Gastroesophageal sphincter (tissue), 4 donors: ENCODE data around the gene ALKBH5. TPM values are rescaled to one million over a fixed set of nuclear protein-coding genes. Genes with fewer than 3 reads are reported as not detected.

ENCODE experiments used
- ATAC-seq: fragments of 150-250 bp; one replicate; pipeline ENCODE4 v1.9.1; 2016; ENCODE audit warnings: mild to moderate bottlenecking, moderate library complexity
- H3K27ac ChIP-seq, 4 donors: fragments of 200-600 bp; sonication (generic) in 3 of 4; 1 replicate in 3 of 4; 2 replicates in 1 of 4; pipeline ENCODE4 v1.5.1; 2016 to 2019
- H3K27me3 ChIP-seq: fragments of 200-600 bp; sonication (generic); one replicate; pipeline ENCODE4 v1.5.1; 2019
- H3K36me3 ChIP-seq, 2 donors: fragments of 200-600 bp; sonication (generic); one replicate each; pipeline ENCODE4 v1.5.1; 2019; ENCODE audit warnings: control low read depth in 1 of 2
- H3K4me1 ChIP-seq, 3 donors: fragments of 200-600 bp; sonication (generic); 1 replicate in 2 of 3; 2 replicates in 1 of 3; pipeline ENCODE4 v1.5.1; 2016 to 2019; ENCODE audit warnings: control low read depth in 2 of 3
- H3K4me3 ChIP-seq, 2 donors: fragments of 200-600 bp; sonication (generic); one replicate each; pipeline ENCODE4 v1.5.1; 2019; ENCODE audit warnings: mild to moderate bottlenecking in 1 of 2, moderate library complexity in 1 of 2
- H3K9me3 ChIP-seq, 3 donors: fragments of 200-600 bp; sonication (generic); one replicate each; pipeline ENCODE4 v1.5.1; 2017 to 2019; ENCODE audit warnings: control low read depth in 2 of 3
- CTCF ChIP-seq, 4 experiments: fragments of 200-600 bp in 2 of 4; fragments of 450-650 bp in 2 of 4; sonication (generic) in 1 of 4; IDR thresholded peaks; one replicate each; pipeline ENCODE4 v1.5.1; 2017 to 2019; ENCODE audit warnings: antibody characterized with exemption in 4 of 4, mild to moderate bottlenecking in 2 of 4, moderate library complexity in 2 of 4
- EP300 ChIP-seq: sonication (generic); formaldehyde crosslinking; IDR thresholded peaks from one replicate; pipeline ENCODE4 v1.6.1; 2017; ENCODE audit warnings: antibody characterized with exemption, mild to moderate bottlenecking
- POLR2A ChIP-seq, 2 donors: fragments of 450-650 bp; IDR thresholded peaks; one replicate each; pipeline ENCODE4 v1.6.1; 2017; ENCODE audit warnings: antibody characterized with exemption in 2 of 2, mild to moderate bottlenecking in 2 of 2, moderate library complexity in 1 of 2
- POLR2AphosphoS5 ChIP-seq: sonication (generic); formaldehyde crosslinking; IDR thresholded peaks from one replicate; pipeline ENCODE4 v1.6.1; 2017; ENCODE audit warnings: antibody characterized with exemption
- WGBS, 2 donors: methylation state at CpG; one replicate each; pipeline ENCODE4 v1.1.5; 2018; ENCODE audit warnings: low coverage in 1 of 2; 5-methylcytosine and 5-hydroxymethylcytosine counted together
- total RNA-seq, 4 donors: library from RNA; depleted of rRNA; stranded (reverse); fragments of >200 nt; gene quantifications; one replicate each; pipeline ENCODE4 v1.1.0, GENCODE V29; 2016

The ALKBH5 gene
- total RNA-seq, 4 donors from 2014 or later, result 123 to 207 (median 131) TPM

DNA sequence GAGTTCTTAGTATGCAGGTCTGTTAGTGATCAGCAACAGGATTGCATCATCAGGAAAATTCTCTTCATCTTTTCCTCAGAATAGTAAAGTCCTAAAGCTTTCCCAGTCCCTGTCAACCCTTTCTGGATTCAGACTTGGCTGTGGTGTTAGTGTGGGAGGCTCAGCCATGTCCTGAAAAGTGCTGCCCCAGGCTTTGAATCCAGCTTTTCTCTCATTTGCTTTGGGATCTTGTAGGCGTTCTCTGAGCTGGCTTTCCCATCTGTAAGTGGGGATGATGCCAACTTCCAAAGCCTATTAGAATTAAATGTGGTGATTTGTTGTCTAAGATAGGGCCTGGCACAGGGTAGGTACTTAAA is 3.0 kb downstream of the ALKBH5 start:
- 0% methylated on average over 1 of the region's 1 CpG for WGBS, 2 donors
- Histone ChIP-seq H3K36me3 (no peaks in the 10 kb centered on the region), H3K4me1 (peaks cover 7 to 79% (median 56%) of the 10 kb centered on the region in 3 donors), H3K9me3 (no peaks in the 10 kb centered on the region), H3K27ac (peak overlapping the region in 3 of 4 donors; percentile 78 to 99 (median 94)), H3K27me3 (no peaks in the 10 kb centered on the region), H3K4me3 (peak overlapping the region; percentile 79 to 99)
- peak; percentile 7 for TF ChIP-seq POLR2AphosphoS5
- no peak for TF ChIP-seq POLR2A (IDR thresholded peaks at IDR 0.05)
- no peak for ATAC-seq

DNA sequence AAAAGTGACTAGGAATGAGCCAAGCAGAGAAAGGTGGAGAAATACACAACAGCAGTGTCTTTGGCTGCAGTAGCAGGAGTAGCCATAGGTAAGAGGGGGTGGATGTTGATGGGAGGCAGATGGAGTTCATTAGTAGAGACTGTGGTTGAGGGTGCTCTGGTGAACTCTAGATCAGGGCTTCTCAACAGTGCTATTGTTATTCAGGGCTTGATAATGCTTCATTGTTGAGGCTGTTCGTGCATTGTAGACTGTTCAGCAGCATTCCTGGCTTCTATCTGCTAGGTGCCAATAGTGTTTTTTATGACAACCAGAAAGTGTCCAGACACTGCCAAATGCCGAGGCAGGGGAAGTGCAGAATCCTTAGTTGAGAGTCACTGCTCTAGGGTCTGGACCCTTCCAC is 3.6 kb downstream of the ALKBH5 start:
- ATAC-seq, result no peak
- TF ChIP-seq POLR2A (IDR thresholded peaks at IDR 0.05) (no peak), EP300 (no peak), CTCF (IDR thresholded peaks at IDR 0.05) (no peak), POLR2AphosphoS5 (no peak)
- Histone ChIP-seq H3K27me3 (no peaks in the 10 kb centered on the region), H3K9me3 (no peaks in the 10 kb centered on the region), H3K36me3 (no peaks in the 10 kb centered on the region), H3K27ac (peak overlapping the region in 3 of 4 donors; percentile 78 to 99 (median 94)), H3K4me3 (peak overlapping the region; percentile 79 to 99), H3K4me1 (peaks cover 7 to 79% (median 59%) of the 10 kb centered on the region in 3 donors)
- WGBS, 2 donors, result 0 to 8% methylated on average over 2 of the region's 2 CpGs

GRCh38 chr17:18187821-18188761 is 4.5 kb downstream of the ALKBH5 start:
- Histone ChIP-seq H3K4me3 (peak overlapping the region; percentile 79 to 99), H3K36me3 (peaks cover 0 to 3% of the 10 kb centered on the region in 2 donors), H3K9me3 (no peaks in the 10 kb centered on the region), H3K4me1 (peaks cover 7 to 83% (median 56%) of the 10 kb centered on the region in 3 donors), H3K27me3 (no peaks in the 10 kb centered on the region), H3K27ac (peak overlapping the region in 3 of 4 donors; percentile 78 to 99 (median 94))
- 16 to 20% methylated on average over 7 to 9 of the region's 9 CpGs for WGBS, 2 donors
- ATAC-seq, result no peak
- TF ChIP-seq POLR2A (IDR thresholded peaks at IDR 0.05), result no peak
- TF ChIP-seq POLR2AphosphoS5, result peak; percentile 39
- TF ChIP-seq CTCF (IDR thresholded peaks at IDR 0.05), result no peak
- TF ChIP-seq EP300, result no peak

DNA sequence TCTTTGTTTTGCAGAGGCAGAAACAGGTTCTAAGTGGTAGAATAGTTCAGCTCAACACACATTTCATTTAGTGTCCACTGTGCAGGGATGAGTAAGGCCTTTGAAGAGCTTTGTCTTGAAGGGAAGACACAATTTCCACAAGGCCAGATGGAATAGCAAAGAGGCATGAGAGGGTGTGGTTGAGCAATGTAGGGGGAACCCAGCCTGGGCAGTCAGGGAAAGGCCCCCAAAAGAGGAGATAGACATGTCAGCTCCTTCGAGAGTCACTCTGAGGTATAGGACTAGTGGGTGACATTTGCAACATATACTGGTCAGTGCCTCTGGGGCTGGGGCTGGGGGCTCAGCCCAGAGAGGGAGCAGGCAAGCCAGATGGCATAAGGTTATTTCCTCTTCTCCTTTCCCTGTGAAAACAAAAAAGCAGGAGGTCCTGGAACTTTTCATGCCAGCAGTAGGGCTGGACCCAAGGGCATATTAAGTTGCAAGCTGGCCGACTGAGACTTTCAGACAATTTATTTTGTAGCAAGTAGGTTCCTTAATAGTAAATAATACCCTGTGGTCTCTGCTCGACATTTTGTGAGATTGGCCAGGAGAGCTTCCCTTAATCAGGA is 7.1 kb downstream of the ALKBH5 start:
- ATAC-seq, result no peak
- 40 to 44% methylated on average over 1 to 3 of the region's 3 CpGs for WGBS, 2 donors
- Histone ChIP-seq H3K4me1 (peaks cover 7 to 98% (median 60%) of the 10 kb centered on the region in 3 donors), H3K4me3 (peak overlapping the region in 1 of 2 donors; percentile 3), H3K9me3 (no peaks in the 10 kb centered on the region), H3K36me3 (peaks cover 0 to 22% of the 10 kb centered on the region in 2 donors), H3K27ac (peak overlapping the region in 3 of 4 donors; percentile 40 to 60 (median 59)), H3K27me3 (no peaks in the 10 kb centered on the region)
- TF ChIP-seq POLR2A (IDR thresholded peaks at IDR 0.05), result no peak
- TF ChIP-seq POLR2AphosphoS5, result no peak
- TF ChIP-seq EP300, result no peak
- TF ChIP-seq CTCF (IDR thresholded peaks at IDR 0.05), result no peak

GRCh38 chr17:18191236-18191667 is 7.6 kb downstream of the ALKBH5 start:
- Histone ChIP-seq H3K4me3 (peak overlapping the region in 1 of 2 donors; percentile 3), H3K27ac (peak overlapping the region in 3 of 4 donors; percentile 40 to 60 (median 59)), H3K9me3 (no peaks in the 10 kb centered on the region), H3K36me3 (peaks cover 0 to 27% of the 10 kb centered on the region in 2 donors), H3K4me1 (peaks cover 7 to 97% (median 56%) of the 10 kb centered on the region in 3 donors), H3K27me3 (no peaks in the 10 kb centered on the region)
- WGBS, 2 donors, result 0 to 18% methylated on average over 1 to 2 of the region's 3 CpGs
- TF ChIP-seq EP300, result no peak
- TF ChIP-seq POLR2AphosphoS5, result peak; percentile 18
- no peak for TF ChIP-seq CTCF (IDR thresholded peaks at IDR 0.05)
- no peak for TF ChIP-seq POLR2A (IDR thresholded peaks at IDR 0.05)
- peak; percentile 33 for ATAC-seq
